Vagina (tissue), 2 donors: ENCODE measurements around the gene FSIP1. TPM values are rescaled to one million over a fixed set of nuclear protein-coding genes. Genes with fewer than 3 reads are reported as not detected.

Experiments used
- DNase-seq, 2 donors: peaks; one replicate each; pipeline ENCODE4 v3.0.0-alpha.2; 2017; ENCODE audit errors: extremely low spot score in 2 of 2
- H3K27ac ChIP-seq: fragments of 200-600 bp; sonication (generic); one replicate; pipeline ENCODE4 v1.5.1; 2019
- H3K27me3 ChIP-seq: fragments of 200-600 bp; sonication (generic); one replicate; pipeline ENCODE4 v1.5.1; 2019
- H3K36me3 ChIP-seq, 2 donors: fragments of 200-600 bp; sonication (generic); one replicate each; pipeline ENCODE4 v1.5.1; 2017 to 2019
- H3K4me1 ChIP-seq: fragments of 200-600 bp; sonication (generic); one replicate; pipeline ENCODE4 v1.5.1; 2019
- H3K4me3 ChIP-seq, 2 donors: fragments of 200-600 bp; sonication (generic); 1 replicate in 1 of 2; 2 replicates in 1 of 2; pipeline ENCODE4 v1.5.1; 2016 to 2019
- H3K9me3 ChIP-seq: fragments of 200-600 bp; sonication (generic); one replicate; pipeline ENCODE4 v1.5.1; 2019
- CTCF ChIP-seq, 3 experiments: fragments of 450-650 bp in 2 of 3; fragments of 200-600 bp in 1 of 3; sonication (generic) in 1 of 3; IDR thresholded peaks; one replicate each; pipeline ENCODE4 v1.5.1; 2017 to 2019; ENCODE audit warnings: antibody characterized with exemption in 3 of 3, mild to moderate bottlenecking in 2 of 3, moderate library complexity in 2 of 3
- POLR2A ChIP-seq, 2 donors: fragments of 450-650 bp; IDR thresholded peaks; one replicate each; pipeline ENCODE4 v1.6.1; 2017; ENCODE audit warnings: antibody characterized with exemption in 2 of 2, mild to moderate bottlenecking in 2 of 2, moderate library complexity in 2 of 2
- POLR2AphosphoS5 ChIP-seq, 2 donors: sonication (generic); formaldehyde crosslinking; IDR thresholded peaks; one replicate each; pipeline ENCODE4 v1.9.0; 2017; ENCODE audit warnings: antibody characterized with exemption in 2 of 2, mild to moderate bottlenecking in 2 of 2, low read depth in 1 of 2; ENCODE audit not compliant: insufficient read depth in 1 of 2
- intact Hi-C: fragments of 100-400 bp; cut with DNase I; formaldehyde crosslinking; loops from one replicate; pipeline ENCODE4 v1.15.1; 2023
- total RNA-seq: library from RNA; depleted of rRNA; stranded (reverse); fragments of >200 nt; gene quantifications from one replicate; pipeline ENCODE4 v1.2.3, GENCODE V29; 2016

Gene FSIP1
- total RNA-seq, 1 donor from 2014 or later = 0.98 TPM

GRCh38 chr15:39587096-39587721 lies 195.4 kb downstream of the FSIP1 start:
- no peak for DNase-seq
- Histone ChIP-seq H3K4me3 (no peak overlapping the region), H3K27ac (no peak overlapping the region), H3K36me3 (peaks cover 0 to 96% of the 10 kb centered on the region in 2 donors), H3K4me1 (peaks cover 40% of the 10 kb centered on the region), H3K27me3 (no peaks in the 10 kb centered on the region), H3K9me3 (no peaks in the 10 kb centered on the region)
- TF ChIP-seq POLR2A (IDR thresholded peaks at IDR 0.05) (no peak), POLR2AphosphoS5 (IDR thresholded peaks at IDR 0.05; ENCODE audit: insufficient read depth in 1 of 2, low read depth in 1 of 2) (peak in 1 of 2 donors; percentile 39)
- intact Hi-C loops = loop anchor here (10.0 kb wide), 1 partner anchor 772 kb away; no protein-coding TSS in a partner anchor

DNA sequence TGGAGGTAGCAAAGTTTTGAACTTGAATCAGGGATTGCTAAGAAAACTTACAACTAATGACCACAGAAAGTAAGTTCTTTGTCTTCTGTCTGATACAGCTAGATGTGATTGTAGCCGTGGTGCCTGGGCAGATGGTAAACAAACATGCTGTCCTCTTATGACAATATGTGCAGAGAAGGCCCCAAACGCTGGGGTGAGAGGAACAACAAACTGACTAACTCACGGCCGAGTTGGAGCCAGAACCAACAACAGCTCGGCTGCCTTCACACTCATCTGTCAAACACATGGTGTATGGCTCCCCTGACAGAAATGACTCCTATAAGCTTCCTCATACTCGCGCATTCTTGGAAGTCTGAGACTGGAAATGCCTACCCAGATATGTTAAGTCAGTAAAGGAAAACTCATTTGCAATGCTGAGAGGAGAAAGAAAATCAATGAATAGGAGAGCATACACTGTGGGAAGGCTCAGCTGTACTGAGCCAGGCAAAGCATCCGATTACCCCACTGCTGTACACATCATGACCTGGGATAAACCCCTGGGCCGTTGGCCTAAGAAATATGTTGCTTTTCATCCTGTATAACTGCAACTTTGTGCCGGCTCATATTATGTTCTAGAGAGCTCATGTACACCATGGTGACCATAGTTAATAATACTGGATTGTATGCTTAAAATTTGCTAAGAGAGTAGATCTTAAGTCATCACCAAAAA lies 196.1 kb downstream of the FSIP1 start:
- no peak overlapping the region for H3K4me3 ChIP-seq
- H3K4me1 ChIP-seq = peaks cover 46% of the 10 kb centered on the region
- H3K36me3 ChIP-seq = peaks cover 0 to 89% of the 10 kb centered on the region in 2 donors

DNA sequence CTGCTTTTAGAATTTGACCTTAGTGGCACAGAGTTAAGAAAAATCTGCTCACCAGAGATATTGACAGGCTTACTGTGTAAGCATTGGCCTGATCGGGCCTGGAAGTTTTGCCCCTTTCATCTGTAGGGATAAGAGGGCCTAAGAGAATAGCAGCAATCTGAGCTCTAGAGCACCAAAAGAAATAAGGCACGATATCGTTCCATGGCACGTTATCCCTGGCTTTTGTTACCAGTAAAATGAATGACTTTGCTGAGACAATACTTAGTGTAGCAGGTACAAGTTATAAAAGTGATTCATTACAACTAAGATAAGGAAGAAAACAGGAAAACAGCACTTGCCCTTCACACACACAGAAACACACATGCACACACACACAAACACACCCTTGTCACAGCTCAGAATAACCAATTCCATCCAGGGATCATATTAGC lies 196.8 kb downstream of the FSIP1 start:
- Histone ChIP-seq H3K36me3 (peaks cover 0 to 83% of the 10 kb centered on the region in 2 donors), H3K9me3 (no peaks in the 10 kb centered on the region), H3K4me3 (no peak overlapping the region), H3K27ac (no peak overlapping the region), H3K27me3 (no peaks in the 10 kb centered on the region), H3K4me1 (peaks cover 52% of the 10 kb centered on the region)
- DNase-seq = no peak
- TF ChIP-seq POLR2AphosphoS5 (IDR thresholded peaks at IDR 0.05; ENCODE audit: insufficient read depth in 1 of 2, low read depth in 1 of 2) = no peak
- no peak for TF ChIP-seq POLR2A (IDR thresholded peaks at IDR 0.05)
- no peak for TF ChIP-seq CTCF (IDR thresholded peaks at IDR 0.05)
- intact Hi-C loops = loop anchor here (10.0 kb wide), 1 partner anchor 771 kb away; no protein-coding TSS in a partner anchor

More for the DNA sequence above, 196.1 kb downstream of the FSIP1 start:
- intact Hi-C loops = loop anchor here (10.0 kb wide), 1 partner anchor 772 kb away; no protein-coding TSS in a partner anchor
- H3K27ac ChIP-seq = no peak overlapping the region
- no peaks in the 10 kb centered on the region for H3K9me3 ChIP-seq
- H3K27me3 ChIP-seq = no peaks in the 10 kb centered on the region
- TF ChIP-seq CTCF (IDR thresholded peaks at IDR 0.05) (no peak), POLR2A (IDR thresholded peaks at IDR 0.05) (no peak), POLR2AphosphoS5 (IDR thresholded peaks at IDR 0.05; ENCODE audit: insufficient read depth in 1 of 2, low read depth in 1 of 2) (no peak)
- no peak for DNase-seq

GRCh38 chr15:39585389-39585841 lies 197.2 kb downstream of the FSIP1 start:
- Histone ChIP-seq H3K27ac (no peak overlapping the region), H3K4me3 (no peak overlapping the region), H3K9me3 (no peaks in the 10 kb centered on the region), H3K27me3 (no peaks in the 10 kb centered on the region), H3K4me1 (peaks cover 57% of the 10 kb centered on the region), H3K36me3 (peaks cover 0 to 78% of the 10 kb centered on the region in 2 donors)
- no peak for DNase-seq
- intact Hi-C loops = loop anchor here (10.0 kb wide), 1 partner anchor 771 kb away; no protein-coding TSS in a partner anchor
- TF ChIP-seq CTCF (IDR thresholded peaks at IDR 0.05) (no peak), POLR2AphosphoS5 (IDR thresholded peaks at IDR 0.05; ENCODE audit: insufficient read depth in 1 of 2, low read depth in 1 of 2) (no peak), POLR2A (IDR thresholded peaks at IDR 0.05) (no peak)

DNA sequence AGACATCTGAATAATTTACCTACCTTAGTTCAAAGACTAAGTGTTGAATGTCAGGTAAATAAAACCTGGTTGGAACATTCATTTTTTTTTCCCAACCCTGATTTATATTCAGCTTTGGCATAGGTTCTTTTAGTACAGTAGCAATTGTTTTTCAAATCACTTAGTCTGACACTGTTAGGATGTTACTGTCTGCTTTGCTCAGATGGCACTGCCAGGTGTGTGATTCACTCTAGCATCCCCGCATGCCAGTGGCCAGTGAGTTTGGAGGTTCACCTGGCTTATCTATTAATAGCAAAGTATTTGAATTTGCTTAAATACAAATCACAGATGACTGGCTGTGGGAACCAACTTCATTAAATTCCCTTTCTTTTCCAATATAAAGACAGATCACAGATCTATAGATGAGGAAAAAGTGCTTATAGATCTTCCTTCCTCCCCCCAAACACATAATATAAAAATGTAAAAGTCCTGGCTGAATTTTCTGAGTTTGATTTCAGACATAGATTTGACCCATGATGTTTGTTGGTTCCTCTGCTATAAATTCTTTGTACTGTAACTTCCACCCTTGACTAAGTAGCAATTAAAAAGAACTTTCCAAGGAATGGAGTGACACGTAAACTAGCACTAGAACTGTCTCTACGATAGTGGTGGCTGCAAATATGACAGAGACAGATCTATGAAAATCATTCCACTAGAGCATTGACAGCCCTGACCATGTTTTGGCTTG lies 197.8 kb downstream of the FSIP1 start:
- Histone ChIP-seq H3K27ac (no peak overlapping the region), H3K4me3 (no peak overlapping the region), H3K9me3 (no peaks in the 10 kb centered on the region), H3K36me3 (peaks cover 0 to 72% of the 10 kb centered on the region in 2 donors), H3K4me1 (peaks cover 58% of the 10 kb centered on the region), H3K27me3 (no peaks in the 10 kb centered on the region)
- intact Hi-C loops = loop anchor here (10.0 kb wide), 1 partner anchor 770 kb away; no protein-coding TSS in a partner anchor
- TF ChIP-seq POLR2A (IDR thresholded peaks at IDR 0.05) = no peak
- TF ChIP-seq POLR2AphosphoS5 (IDR thresholded peaks at IDR 0.05; ENCODE audit: insufficient read depth in 1 of 2, low read depth in 1 of 2) = no peak
- no peak for TF ChIP-seq CTCF (IDR thresholded peaks at IDR 0.05)
- DNase-seq = no peak
